Panc1 (cell line): ENCODE data around the gene HMX1. TPM values are rescaled to one million over a fixed set of nuclear protein-coding genes. Genes with fewer than 3 reads are reported as not detected.

Experiments
- ATAC-seq: fragments of 200-7000 bp; cut with Tn5 transposase; 2 replicates; pipeline ENCODE4 v1.9.1; 2020; ENCODE audit warnings: mild to moderate bottlenecking, moderate library complexity
- BruUV-seq: library from RNA; stranded (reverse); fragments of 400-500 nt; replicated peaks from 2 replicates; lab custom pipeline; 2021; lab: Mats Ljungman, UMichigan
- CTCF ChIA-PET: fragments of 300-600 bp; sonication (Branson Sonifier 250); formaldehyde crosslinking; loops from one replicate; lab custom pipeline; 2022; ENCODE audit warnings: antibody characterized with exemption; lab: Charles Lee
- POLR2A ChIA-PET: fragments of 300-600 bp; sonication (Branson Sonifier 250); formaldehyde crosslinking; loops from one replicate; lab custom pipeline; 2022; ENCODE audit warnings: antibody characterized with exemption; lab: Charles Lee
- DNase-seq: peaks from one replicate; pipeline ENCODE4 v3.0.0-alpha.2; 2010; ENCODE audit warnings: low read depth, low spot score
- H3K27ac ChIP-seq: 2 replicates; pipeline ENCODE4 v1.5.1; 2011; ENCODE audit warnings: mild to moderate bottlenecking, low read length, inconsistent platforms
- H3K27me3 ChIP-seq: fragments of 200-500 bp; sonication (Bioruptor generic); 2 replicates; pipeline ENCODE4 v1.6.0; 2014; ENCODE audit warnings: low read length, inconsistent platforms; ENCODE audit not compliant: control insufficient read depth, insufficient read depth
- H3K36me3 ChIP-seq: fragments of 200-500 bp; sonication (Bioruptor generic); 2 replicates; pipeline ENCODE4 v1.5.1; 2014; ENCODE audit warnings: inconsistent platforms, mild to moderate bottlenecking, low read length, moderate library complexity; ENCODE audit not compliant: control insufficient read depth, insufficient read depth
- H3K4me1 ChIP-seq: 2 replicates; pipeline ENCODE4 v1.5.1; 2011; ENCODE audit warnings: inconsistent platforms, mild to moderate bottlenecking, low read length, moderate library complexity; ENCODE audit not compliant: control insufficient read depth, insufficient read depth
- H3K4me3 ChIP-seq, 2 experiments: 2 replicates each; pipeline ENCODE4 v1.5.1; 2011 to 2012; ENCODE audit warnings: low read depth in 2 of 2, low read length in 2 of 2, mild to moderate bottlenecking in 2 of 2, inconsistent platforms in 1 of 2, moderate library complexity in 1 of 2
- H3K9me3 ChIP-seq: fragments of 200-500 bp; sonication (Bioruptor generic); 2 replicates; pipeline ENCODE4 v1.5.1; 2014; ENCODE audit warnings: low read depth, mild to moderate bottlenecking, inconsistent platforms, low read length, moderate library complexity; ENCODE audit not compliant: control insufficient read depth, insufficient read depth
- CTCF ChIP-seq: fragments of 450-650 bp; IDR thresholded peaks from 2 replicates; pipeline ENCODE4 v1.5.1; 2017; ENCODE audit warnings: mild to moderate bottlenecking
- POLR2AphosphoS5 ChIP-seq: IDR thresholded peaks from 2 replicates; pipeline ENCODE4 v1.6.1; 2012; ENCODE audit warnings: mild to moderate bottlenecking, low read depth, low read length, moderate library complexity
- REST ChIP-seq, 2 experiments: IDR thresholded peaks; 2 replicates each; pipeline ENCODE4 v1.6.1; 2011 to 2012; ENCODE audit warnings: low read depth in 2 of 2, control low read depth in 1 of 2, low read length in 1 of 2, mild to moderate bottlenecking in 1 of 2, moderate library complexity in 1 of 2; ENCODE audit not compliant: insufficient read depth in 1 of 2
- SIN3A ChIP-seq: IDR thresholded peaks from 2 replicates; pipeline ENCODE4 v1.6.1; 2012; ENCODE audit warnings: low read depth, mild to moderate bottlenecking, low read length, moderate library complexity, borderline replicate concordance; ENCODE audit not compliant: insufficient read depth
- TCF7L2 ChIP-seq: IDR thresholded peaks from 2 replicates; pipeline ENCODE4 v1.6.1; 2011; ENCODE audit warnings: mild to moderate bottlenecking, low read depth, low read length, inconsistent platforms
- in situ Hi-C: cut with HindIII; loops from 2 replicates; pipeline ENCODE4 v1.10.0; 2016; ENCODE audit warnings: low sequenced_read_pairs, low pct_unique_long_range_greater_than_20kb
- intact Hi-C: fragments of 100-400 bp; cut with micrococcal nuclease; formaldehyde crosslinking; loops from one replicate; pipeline ENCODE4 v1.10.0; 2022; ENCODE audit not compliant: unreplicated experiment
- total RNA-seq: library from RNA; stranded (reverse); gene quantifications from one replicate; pipeline ENCODE4 v1.2.1, GENCODE V29; 2021; ENCODE audit not compliant: unreplicated experiment

The HMX1 gene
- total RNA-seq, 1 experiment from 2014 or later = not detected

- ChIA-PET CTCF (no interaction called here), POLR2A (no interaction called here)
- in situ Hi-C loops = no loop called here
Measured at GRCh38 chr4:8896506-8896905, 24.9 kb upstream of the HMX1 start.

GRCh38 chr4:8896071-8896470 is 24.4 kb upstream of the HMX1 start:
- H3K4me3 ChIP-seq = no peak overlapping the region
- TF ChIP-seq REST (IDR thresholded peaks at IDR 0.05; ENCODE audit: insufficient read depth in 1 of 2, low read depth in 2 of 2, low read length in 1 of 2) = no peak
- TF ChIP-seq CTCF = no peak
- no peak for TF ChIP-seq TCF7L2
- no peak for TF ChIP-seq SIN3A
- no peak for TF ChIP-seq POLR2AphosphoS5
- no peaks in the 10 kb centered on the region for H3K4me1 ChIP-seq
- in situ Hi-C loops (no loop called here), intact Hi-C loops (no loop called here)
- H3K27me3 ChIP-seq = no peaks in the 10 kb centered on the region
- DNase-seq (no peak), ATAC-seq (no peak)
- POLR2A ChIA-PET = no interaction called here
- CTCF ChIA-PET = no interaction called here
- H3K36me3 ChIP-seq = no peaks in the 10 kb centered on the region
- H3K9me3 ChIP-seq = no peaks in the 10 kb centered on the region; the same call in 1 of the 2 replicates
- no peak overlapping the region for H3K27ac ChIP-seq
- BruUV-seq = no TSS peak

More at GRCh38 chr4:8896506-8896905, 24.9 kb upstream of the HMX1 start:
- TF ChIP-seq REST (IDR thresholded peaks at IDR 0.05; ENCODE audit: insufficient read depth in 1 of 2, low read depth in 2 of 2, low read length in 1 of 2) (no peak), SIN3A (no peak)
- Histone ChIP-seq H3K4me3 (no peak overlapping the region), H3K4me1 (no peaks in the 10 kb centered on the region), H3K9me3 (peaks cover 4% of the 10 kb centered on the region), H3K27ac (no peak overlapping the region), H3K27me3 (no peaks in the 10 kb centered on the region), H3K36me3 (no peaks in the 10 kb centered on the region)
- BruUV-seq = no TSS peak
- DNase-seq (no peak), ATAC-seq (no peak)
- intact Hi-C loops = no loop called here
